Heart right ventricle (tissue), 16 donors: Measurements from ENCODE around the gene ANXA2. TPM values are rescaled to one million over a fixed set of nuclear protein-coding genes. Genes with fewer than 3 reads are reported as not detected.
A peak's percentile ranks its signal among the peaks of the same experiment; 100 is the strongest.

Experiments used
- ATAC-seq, 8 donors: fragments of 200-7000 bp; cut with Tn5 transposase; one replicate each; pipeline ENCODE4 v1.9.1; 2020; ENCODE audit warnings: mild to moderate bottlenecking in 8 of 8, moderate library complexity in 8 of 8, moderate number of reproducible peaks in 1 of 8
- DNase-seq, 2 donors: peaks; one replicate each; pipeline ENCODE4 v3.0.0-alpha.2; 2020
- H3K27ac ChIP-seq, 10 donors: fragments of 200-600 bp; sonication (generic) in 2 of 10; one replicate each; pipeline versions ENCODE4 v1.5.0 to v1.8.0; 2020 to 2022; ENCODE audit warnings: mild to moderate bottlenecking in 3 of 10
- H3K27me3 ChIP-seq, 7 donors: fragments of 200-600 bp; one replicate each; pipeline ENCODE4 v1.8.0; 2021 to 2022; ENCODE audit warnings: mild to moderate bottlenecking in 2 of 7
- H3K36me3 ChIP-seq, 9 donors: fragments of 200-600 bp; sonication (generic) in 1 of 9; one replicate each; pipeline versions ENCODE4 v1.5.0 to v1.8.0; 2020 to 2022; ENCODE audit warnings: mild to moderate bottlenecking in 2 of 9
- H3K4me1 ChIP-seq, 9 donors: fragments of 200-600 bp; sonication (generic) in 1 of 9; one replicate each; pipeline versions ENCODE4 v1.5.0 to v1.8.0; 2020 to 2022; ENCODE audit warnings: mild to moderate bottlenecking in 4 of 9
- H3K4me3 ChIP-seq, 10 donors: fragments of 200-600 bp; sonication (generic) in 2 of 10; one replicate each; pipeline versions ENCODE4 v1.5.0 to v1.8.0; 2020 to 2022; ENCODE audit warnings: mild to moderate bottlenecking in 7 of 10, moderate library complexity in 2 of 10
- H3K9me3 ChIP-seq, 11 donors: fragments of 200-600 bp in 10 of 11; sonication (generic) in 2 of 11; one replicate each; pipeline versions ENCODE4 v1.5.0 to v1.8.0; 2013 to 2022; ENCODE audit warnings: mild to moderate bottlenecking in 2 of 11, control low read depth in 1 of 11, moderate library complexity in 1 of 11
- CTCF ChIP-seq, 9 donors: fragments of 200-600 bp; sonication (generic) in 2 of 9; IDR thresholded peaks; one replicate each; pipeline versions ENCODE4 v1.5.0 to v1.8.0; 2021 to 2022; ENCODE audit warnings: antibody characterized with exemption in 9 of 9, mild to moderate bottlenecking in 5 of 9, moderate library complexity in 1 of 9
- WGBS, 2 donors: extraction: QIAGEN DNeasy Blood & Tissue Kit; methylation state at CpG; one replicate each; pipeline ENCODE4 v1.1.7; 2013; ENCODE audit warnings: inconsistent platforms in 1 of 2; 5-methylcytosine and 5-hydroxymethylcytosine counted together
- intact Hi-C, 10 donors: fragments of 100-400 bp; cut with DNase I; formaldehyde crosslinking; loops; one replicate each; pipeline versions ENCODE4 v1.11.1 to v1.14.2; 2022
- polyA plus RNA-seq, 2 donors: library from polyadenylated mRNA; stranded (reverse); fragments of 200-250 nt; gene quantifications; one replicate each; pipeline ENCODE4 v1.2.3, GENCODE V29; 2013
- total RNA-seq, 10 donors: library from RNA; stranded (reverse); fragmentation: NEBNext Ultra II Directional in 3 of 10; extraction: Animal tissue kit (Norgen Biotek cat#: 25700) in 3 of 10; gene quantifications; one replicate each; pipeline versions ENCODE4 v1.2.1 to v1.2.4, GENCODE V29; 2021 to 2023
- donor health status: Arrhythmogenic right ventricular cardiomyopathy.
- donor health status: ischemic (EF 13 %, LVEDD 7.1; RV severe dilation, severe dysfunction).
- donor health status: healthy with polysubstance abuse.
- donor health status: DM: no; HTN: yes; CAD: no.
- donor health status: DM: no; HTN: no; CAD: no.
- donor health status: ischemic (EF 25% LVEDD 6.9; RV normal size, moderate dysfunction).
- donor health status: ischemic (EF 25% LVEDD 5.7; RV mildly dilated, moderate dysfunction).
- donor health status: healthy.
- donor health status: DM: yes; HTN: yes; CAD: no.
- donor health status: Ischemic cardiomyopathy.
- donor health status: ischemic (EF 35%, LVEDD 5.7; RV mildly dilated, moderate dysfunction).
- donor health status: nonischemic (EF 11% LVEDD 7.7; RV severe dilation, severe dysfunction).
- donor health status: DM: yes; HTN: yes; CAD: no.
- donor health status: PGD.
- donor health status: ischemic (EF 29% LVEDD 5.4; RV normal size, mild dysfunction).
- donor health status: nonischemic (EF 23%, LVEDD 6.1; RV moderate dilation, normal function).

The ANXA2 gene
- total and polyA plus RNA-seq, 12 donors, result 98.7 to 539 (median 145) TPM

- 53 to 61% methylated on average over 2 of the region's 2 CpGs for WGBS, 2 donors
- Histone ChIP-seq H3K9me3 (no peaks in the 10 kb centered on the region), H3K4me1 (peaks cover 0 to 26% (median 0%) of the 10 kb centered on the region in 9 donors), H3K27me3 (no peaks in the 10 kb centered on the region), H3K27ac (peak overlapping the region in 5 of 10 donors; percentile 11 to 49 (median 22)), H3K36me3 (peaks cover 0 to 93% (median 35%) of the 10 kb centered on the region in 9 donors), H3K4me3 (no peak overlapping the region)
- ATAC-seq (peak in 6 of 8 donors; percentile 23 to 79 (median 62)), DNase-seq (no peak)
- intact Hi-C loops, result no loop called here
- TF ChIP-seq CTCF (IDR thresholded peaks at IDR 0.05), result no peak
These were observed 29.2 kb upstream of the ANXA2 start for GRCh38 chr15:60426870-60427508.

GRCh38 chr15:60425461-60425860, 27.7 kb upstream of the ANXA2 start:
- WGBS, 2 donors, result 82 to 84% methylated on average over 2 of the region's 2 CpGs
- Histone ChIP-seq H3K36me3 (peaks cover 0 to 92% (median 21%) of the 10 kb centered on the region in 9 donors), H3K27me3 (no peaks in the 10 kb centered on the region), H3K9me3 (no peaks in the 10 kb centered on the region), H3K4me1 (peaks cover 0 to 31% (median 0%) of the 10 kb centered on the region in 9 donors), H3K27ac (no peak overlapping the region), H3K4me3 (no peak overlapping the region)
- ATAC-seq (no peak), DNase-seq (no peak)
- no peak for TF ChIP-seq CTCF (IDR thresholded peaks at IDR 0.05)
- intact Hi-C loops, result no loop called here

GRCh38 chr15:60424006-60424405, 26.2 kb upstream of the ANXA2 start:
- DNase-seq (no peak), ATAC-seq (no peak)
- WGBS, 2 donors, result 96 to 98% methylated on average over 1 of the region's 1 CpG
- H3K9me3 ChIP-seq, result no peaks in the 10 kb centered on the region
- peaks cover 0 to 31% (median 0%) of the 10 kb centered on the region in 9 donors for H3K4me1 ChIP-seq
- H3K4me3 ChIP-seq, result no peak overlapping the region
- H3K27me3 ChIP-seq, result no peaks in the 10 kb centered on the region
- intact Hi-C loops, result no loop called here
- H3K36me3 ChIP-seq, result peaks cover 0 to 82% (median 12%) of the 10 kb centered on the region in 9 donors
- peak overlapping the region in 1 of 10 donors; percentile 5 for H3K27ac ChIP-seq
- no peak for TF ChIP-seq CTCF (IDR thresholded peaks at IDR 0.05)

GRCh38 chr15:60423537-60423936, 25.8 kb upstream of the ANXA2 start:
- H3K27ac ChIP-seq, result peak overlapping the region in 1 of 10 donors; percentile 5
- peaks cover 0 to 77% (median 12%) of the 10 kb centered on the region in 9 donors for H3K36me3 ChIP-seq
- ATAC-seq, result peak in 3 of 8 donors; percentile 21 to 58 (median 44)
- TF ChIP-seq CTCF (IDR thresholded peaks at IDR 0.05), result no peak
- intact Hi-C loops, result no loop called here
- no peak overlapping the region for H3K4me3 ChIP-seq
- no peaks in the 10 kb centered on the region for H3K27me3 ChIP-seq
- DNase-seq, result no peak
- no peaks in the 10 kb centered on the region for H3K9me3 ChIP-seq
- peaks cover 0 to 31% (median 0%) of the 10 kb centered on the region in 9 donors for H3K4me1 ChIP-seq
- 46 to 59% methylated on average over 2 of the region's 2 CpGs for WGBS, 2 donors
